MCF 10A (cell line): ENCODE results near the gene DLG2. TPM values are rescaled to one million over a fixed set of nuclear protein-coding genes. Genes with fewer than 3 reads are reported as not detected.

Experiments
- BruUV-seq: library from RNA; stranded (reverse); fragments of 400-500 nt; replicated peaks from 2 replicates; lab custom pipeline; 2021; lab: Mats Ljungman, UMichigan
- CTCF ChIA-PET: fragments of 300-600 bp; sonication (Branson Sonifier 250); formaldehyde crosslinking; extraction: SDS; loops from one replicate; lab custom pipeline; 2021; ENCODE audit warnings: antibody characterized with exemption, inconsistent platforms; lab: Yijun Ruan, JAX
- POLR2A ChIA-PET: fragments of 300-600, 350-650 bp; sonication (Branson Sonifier 250); formaldehyde crosslinking; extraction: SDS; loops from one replicate; lab custom pipeline; 2020; ENCODE audit warnings: antibody characterized with exemption, inconsistent platforms; lab: Yijun Ruan, JAX
- DNase-seq: peaks from one replicate; pipeline ENCODE4 v3.0.0-alpha.2; 2018; ENCODE audit not compliant: unreplicated experiment
- H3K27ac Mint-ChIP-seq: one replicate; pipeline ENCODE4 v1.8.0; 2022; ENCODE audit warnings: mild to moderate bottlenecking, low read depth, mixed read lengths; ENCODE audit not compliant: unreplicated experiment
- H3K27me3 Mint-ChIP-seq: one replicate; pipeline ENCODE4 v1.8.0; 2022; ENCODE audit warnings: mixed read lengths; ENCODE audit not compliant: insufficient read depth, unreplicated experiment
- H3K36me3 Mint-ChIP-seq: one replicate; pipeline ENCODE4 v1.8.0; 2022; ENCODE audit warnings: mild to moderate bottlenecking, moderate library complexity, mixed read lengths; ENCODE audit not compliant: insufficient read depth, unreplicated experiment
- H3K4me1 Mint-ChIP-seq: one replicate; pipeline ENCODE4 v1.8.0; 2022; ENCODE audit warnings: mixed read lengths; ENCODE audit not compliant: insufficient read depth, unreplicated experiment
- H3K4me3 Mint-ChIP-seq: one replicate; pipeline ENCODE4 v1.8.0; 2022; ENCODE audit warnings: mild to moderate bottlenecking, moderate library complexity, mixed read lengths; ENCODE audit not compliant: unreplicated experiment
- H3K9me3 Mint-ChIP-seq: one replicate; pipeline ENCODE4 v1.8.0; 2022; ENCODE audit warnings: mixed read lengths; ENCODE audit not compliant: unreplicated experiment
- intact Hi-C: fragments of 100-400 bp; cut with micrococcal nuclease; formaldehyde crosslinking; loops from 2 replicates; pipeline ENCODE4 v1.14.1; 2022
- total RNA-seq: library from RNA; stranded (reverse); gene quantifications from 2 replicates; pipeline ENCODE4 v1.2.3, GENCODE V29; 2022
- TF ChIP-seq, protein P1 (sequence below): fragments of 200-600 bp; IDR thresholded peaks from one replicate; pipeline ENCODE4 v1.8.0; 2022; ENCODE audit warnings: antibody characterized with exemption, mild to moderate bottlenecking; ENCODE audit not compliant: unreplicated experiment

DLG2 gene
- total RNA-seq, 1 experiment from 2014 or later, result 0.26 TPM

DNA sequence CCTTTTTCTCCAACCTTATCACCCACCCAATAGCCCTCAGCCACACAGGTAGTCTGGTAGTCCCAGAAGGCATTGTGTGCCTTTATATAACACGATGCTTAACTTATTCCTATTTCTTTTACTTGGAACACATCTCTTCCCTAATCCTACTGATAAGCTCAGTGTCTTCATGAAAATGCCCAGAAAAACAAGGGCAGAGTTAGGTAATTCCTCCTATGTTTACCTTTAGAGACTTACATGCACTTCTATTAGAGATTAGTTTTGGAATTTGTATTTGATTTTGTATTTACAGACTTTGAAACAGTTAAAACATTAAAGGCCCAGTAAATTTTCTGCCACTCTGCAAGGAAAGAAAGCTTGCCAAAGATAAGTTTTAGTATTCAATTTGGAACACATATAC is 1703.2 kb downstream of the DLG2 start:
- no peak for DNase-seq
- TF ChIP-seq, protein P1, sequence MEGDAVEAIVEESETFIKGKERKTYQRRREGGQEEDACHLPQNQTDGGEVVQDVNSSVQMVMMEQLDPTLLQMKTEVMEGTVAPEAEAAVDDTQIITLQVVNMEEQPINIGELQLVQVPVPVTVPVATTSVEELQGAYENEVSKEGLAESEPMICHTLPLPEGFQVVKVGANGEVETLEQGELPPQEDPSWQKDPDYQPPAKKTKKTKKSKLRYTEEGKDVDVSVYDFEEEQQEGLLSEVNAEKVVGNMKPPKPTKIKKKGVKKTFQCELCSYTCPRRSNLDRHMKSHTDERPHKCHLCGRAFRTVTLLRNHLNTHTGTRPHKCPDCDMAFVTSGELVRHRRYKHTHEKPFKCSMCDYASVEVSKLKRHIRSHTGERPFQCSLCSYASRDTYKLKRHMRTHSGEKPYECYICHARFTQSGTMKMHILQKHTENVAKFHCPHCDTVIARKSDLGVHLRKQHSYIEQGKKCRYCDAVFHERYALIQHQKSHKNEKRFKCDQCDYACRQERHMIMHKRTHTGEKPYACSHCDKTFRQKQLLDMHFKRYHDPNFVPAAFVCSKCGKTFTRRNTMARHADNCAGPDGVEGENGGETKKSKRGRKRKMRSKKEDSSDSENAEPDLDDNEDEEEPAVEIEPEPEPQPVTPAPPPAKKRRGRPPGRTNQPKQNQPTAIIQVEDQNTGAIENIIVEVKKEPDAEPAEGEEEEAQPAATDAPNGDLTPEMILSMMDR, result no peak
- peaks cover 14% of the 10 kb centered on the region for H3K27me3 Mint-ChIP-seq
- H3K36me3 Mint-ChIP-seq, result no peaks in the 10 kb centered on the region
- no peaks in the 10 kb centered on the region for H3K4me1 Mint-ChIP-seq
- ChIA-PET POLR2A (no interaction called here), CTCF (interaction anchor here (0.6 to 1.0 kb wide), 2 partner anchors 88 to 446 kb away, joined by 3 to 5 read pairs; no protein-coding TSS in a partner anchor)
- H3K27ac Mint-ChIP-seq, result no peak overlapping the region
- BruUV-seq, result no TSS peak
- intact Hi-C loops, result no loop called here
- no peaks in the 10 kb centered on the region for H3K9me3 Mint-ChIP-seq
- no peak overlapping the region for H3K4me3 Mint-ChIP-seq

DNA sequence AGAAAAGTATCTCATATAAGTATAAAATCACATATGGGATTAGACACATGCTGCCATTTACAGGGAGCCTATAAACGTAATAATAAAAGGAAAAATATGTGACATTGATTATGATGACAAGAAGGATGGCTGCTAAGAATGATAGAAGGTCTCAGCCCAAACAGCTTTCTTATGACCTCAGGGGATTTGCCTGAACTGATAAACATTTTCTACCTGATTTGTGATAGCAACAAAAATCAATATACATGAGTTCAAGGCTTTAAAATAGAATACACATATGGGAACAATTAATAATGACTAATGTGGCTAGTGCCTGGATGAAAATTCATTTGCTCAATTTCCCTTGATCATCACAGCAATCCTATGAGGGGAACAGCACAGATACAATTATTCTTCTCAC is 1704.2 kb downstream of the DLG2 start:
- Mint-ChIP-seq H3K27me3 (peaks cover 9% of the 10 kb centered on the region), H3K4me3 (no peak overlapping the region), H3K9me3 (no peaks in the 10 kb centered on the region), H3K27ac (no peak overlapping the region), H3K36me3 (no peaks in the 10 kb centered on the region), H3K4me1 (no peaks in the 10 kb centered on the region)
- intact Hi-C loops, result no loop called here
- CTCF ChIA-PET, result interaction anchor here (0.6 to 1.0 kb wide), 2 partner anchors 46 to 87 kb away, joined by 3 read pairs; no protein-coding TSS in a partner anchor
- POLR2A ChIA-PET, result no interaction called here
- TF ChIP-seq, protein P1, result no peak
- no peak for DNase-seq
- no TSS peak for BruUV-seq

DNA sequence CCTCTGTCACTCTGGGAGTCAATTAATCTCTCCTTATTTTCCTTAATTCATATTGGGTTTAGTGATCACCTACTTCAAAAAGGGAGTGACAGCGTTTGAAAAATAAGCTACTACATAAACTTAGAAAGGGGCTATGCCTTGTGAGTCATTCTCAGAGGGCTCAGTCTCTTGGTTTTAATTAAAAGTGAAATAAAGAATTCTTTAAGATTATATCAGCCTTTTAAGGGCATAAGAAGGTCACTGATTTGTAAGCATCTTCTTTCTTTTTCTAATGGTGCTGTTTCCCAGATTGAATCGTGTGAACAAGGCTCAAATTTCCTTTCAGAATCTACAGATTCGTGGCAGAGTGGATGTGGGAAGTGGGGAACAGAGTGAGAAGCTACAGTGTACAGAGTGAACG is 1704.8 kb downstream of the DLG2 start:
- no peaks in the 10 kb centered on the region for H3K9me3 Mint-ChIP-seq
- H3K4me3 Mint-ChIP-seq, result no peak overlapping the region
- intact Hi-C loops, result no loop called here
- no peak overlapping the region for H3K27ac Mint-ChIP-seq
- BruUV-seq, result no TSS peak
- TF ChIP-seq, protein P1, result no peak
- H3K27me3 Mint-ChIP-seq, result peaks cover 3% of the 10 kb centered on the region
- ChIA-PET CTCF (interaction anchor here (0.5 to 0.6 kb wide), 3 partner anchors 37 to 1779 kb away, joined by 3 to 4 read pairs (median 4); no protein-coding TSS in a partner anchor), POLR2A (interaction anchor here (0.6 kb wide), 1 partner anchor 175 kb away, joined by 3 read pairs; no protein-coding TSS in a partner anchor)
- no peak for DNase-seq
- H3K36me3 Mint-ChIP-seq, result no peaks in the 10 kb centered on the region
- H3K4me1 Mint-ChIP-seq, result no peaks in the 10 kb centered on the region

DNA sequence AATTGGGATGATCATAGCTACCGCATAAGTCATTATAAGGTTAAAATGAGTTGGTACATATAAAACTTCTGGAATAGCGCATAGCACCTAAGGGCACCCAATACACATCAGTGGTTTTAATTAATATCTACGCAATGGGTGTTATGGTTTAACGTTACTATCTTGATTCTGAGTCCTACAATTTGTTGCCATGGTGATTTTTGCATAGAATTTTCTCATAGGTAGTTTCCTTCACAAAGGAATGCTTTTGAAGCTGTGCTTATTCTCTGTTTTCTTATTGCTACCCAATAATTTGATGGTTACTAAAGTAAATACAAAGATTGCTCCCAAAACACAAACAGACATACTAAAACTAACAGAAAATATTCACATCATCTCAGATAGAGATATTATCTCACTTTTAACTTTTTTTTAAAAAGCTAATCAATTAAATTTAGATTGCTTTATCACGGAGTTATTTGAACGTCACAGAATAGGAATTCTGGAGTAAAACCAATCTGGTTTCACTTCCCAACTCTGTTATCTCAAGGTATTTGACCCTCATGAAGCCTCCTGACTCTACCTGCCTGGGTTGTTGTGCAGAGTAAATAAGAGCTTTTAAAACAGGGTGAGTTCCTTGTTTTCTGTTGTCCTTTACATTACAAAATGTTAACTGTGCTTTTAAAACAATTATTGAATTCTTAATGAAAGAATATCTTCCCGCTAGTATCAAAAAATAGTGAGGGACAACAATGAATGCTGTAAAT is 1705.5 kb downstream of the DLG2 start:
- no peaks in the 10 kb centered on the region for H3K27me3 Mint-ChIP-seq
- no peaks in the 10 kb centered on the region for H3K4me1 Mint-ChIP-seq
- no peak overlapping the region for H3K4me3 Mint-ChIP-seq
- BruUV-seq, result no TSS peak
- TF ChIP-seq, protein P1, result no peak
- intact Hi-C loops, result no loop called here
- ChIA-PET CTCF (interaction anchor here (0.5 to 0.8 kb wide), 5 partner anchors 11 to 1778 kb away, joined by 3 to 4 read pairs (median 3); no protein-coding TSS in a partner anchor), POLR2A (interaction anchor here (0.6 kb wide), 1 partner anchor 175 kb away, joined by 3 read pairs; no protein-coding TSS in a partner anchor)
- no peak overlapping the region for H3K27ac Mint-ChIP-seq
- no peaks in the 10 kb centered on the region for H3K9me3 Mint-ChIP-seq
- H3K36me3 Mint-ChIP-seq, result no peaks in the 10 kb centered on the region
- DNase-seq, result no peak
